GM21576 (cell line): ENCODE measurements around the gene EML4.
"Not testable (repeated sequence)": the region's sequence is repeated elsewhere in the genome, so short reads cannot be mapped to it uniquely, and the experiment has no call there.

Source experiments
- ATAC-seq: cut with Tn5 transposase; IDR thresholded peaks from one replicate; pipeline ENCODE4 v1.9.1; 2021; ENCODE audit warnings: mild to moderate bottlenecking, moderate library complexity; ENCODE audit not compliant: unreplicated experiment

EML4 gene

DNA sequence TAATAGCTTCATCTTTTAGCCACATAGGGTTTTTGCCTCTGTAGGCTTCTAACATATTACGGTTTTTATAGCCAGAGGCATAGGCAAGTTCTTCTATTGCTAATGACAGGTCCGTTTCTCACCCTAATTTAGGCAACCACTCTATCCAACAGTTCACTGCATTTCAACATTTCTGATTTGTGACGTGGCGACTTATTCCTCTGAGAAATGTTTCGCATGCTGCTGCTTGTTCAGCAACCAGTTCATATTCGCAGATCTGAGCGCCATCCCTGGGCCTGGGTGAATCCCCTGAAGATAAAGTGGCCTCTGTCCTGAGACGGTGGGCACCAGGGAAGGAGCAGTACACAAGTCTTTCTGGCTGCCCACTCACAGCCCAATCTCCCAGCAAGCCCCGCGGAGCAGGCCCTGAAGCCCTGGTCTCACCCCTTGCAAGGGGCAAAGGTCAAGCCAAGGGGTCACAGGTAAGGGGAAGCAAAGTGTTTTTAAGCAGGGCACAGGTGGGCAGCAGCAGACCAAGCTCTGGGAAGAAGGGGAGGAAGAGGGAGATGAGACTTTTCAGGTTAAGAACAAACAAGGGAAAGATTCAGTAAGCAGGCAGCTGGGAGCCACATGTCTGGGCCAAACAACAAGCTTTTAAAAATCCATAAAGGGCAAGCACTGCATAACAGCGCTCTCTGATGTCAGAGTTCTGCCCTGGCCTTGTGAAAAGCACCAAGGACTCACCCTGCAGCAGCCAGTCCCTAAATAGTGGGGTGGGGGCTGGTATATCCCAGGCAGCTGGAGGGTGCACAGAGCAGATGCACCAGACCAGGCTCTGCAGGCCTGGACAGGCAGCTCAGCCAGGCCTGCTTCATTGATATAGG lies 202.7 kb downstream of the EML4 start:
- ATAC-seq = no peak

DNA sequence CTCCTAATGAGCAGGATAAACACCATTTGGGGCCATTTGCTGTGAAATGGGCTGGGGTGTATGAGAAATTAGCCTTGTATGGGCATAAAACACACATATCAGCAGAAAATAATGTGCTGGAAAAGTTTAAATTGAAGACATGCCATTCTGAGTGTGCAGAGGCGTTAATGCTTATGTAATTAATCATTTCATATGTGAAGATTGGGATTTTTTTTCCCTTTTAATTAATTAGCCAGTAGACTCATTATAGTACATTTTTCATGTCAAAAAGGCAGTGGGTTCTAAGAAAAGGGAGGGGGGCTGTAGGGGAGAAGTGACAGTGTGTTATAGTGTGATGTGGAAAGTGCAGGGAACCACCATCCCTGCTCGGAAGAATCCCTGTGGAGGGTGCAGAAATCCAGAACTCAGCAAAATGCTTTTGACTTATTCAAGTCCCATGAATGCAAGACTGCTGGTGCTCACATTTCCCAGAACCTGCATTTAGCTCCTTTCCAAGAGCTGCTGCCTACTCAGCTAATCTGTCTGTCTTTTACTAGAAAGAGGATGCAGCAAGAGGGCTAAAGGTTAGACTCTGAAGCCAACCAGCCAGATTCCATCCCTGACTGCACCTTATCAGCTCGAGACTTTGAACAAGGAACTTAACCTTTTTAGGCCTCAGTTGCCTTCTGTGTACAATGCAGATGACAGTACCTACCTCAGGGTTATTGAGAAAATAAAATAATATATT lies 203.5 kb downstream of the EML4 start:
- ATAC-seq = no peak

DNA sequence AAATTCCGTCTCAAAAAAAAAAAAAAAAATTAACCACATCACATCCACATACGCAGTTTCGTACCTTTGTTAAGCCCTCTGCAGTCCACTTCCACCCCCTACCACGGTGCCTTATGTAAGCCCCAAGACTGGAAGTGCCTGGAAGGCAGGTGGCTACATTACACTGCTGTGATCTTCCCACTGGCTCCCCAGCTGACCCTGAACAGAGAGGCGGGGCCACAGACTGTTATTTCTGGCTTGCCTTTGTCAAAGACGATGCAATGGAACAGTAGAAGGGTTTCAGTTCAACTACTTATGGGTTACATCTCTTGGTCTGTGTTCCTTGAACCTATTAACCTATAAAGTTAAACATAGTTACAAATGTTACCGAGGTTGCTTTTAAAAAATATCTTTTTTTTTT lies 207.6 kb downstream of the EML4 start:
- ATAC-seq = no peak

DNA sequence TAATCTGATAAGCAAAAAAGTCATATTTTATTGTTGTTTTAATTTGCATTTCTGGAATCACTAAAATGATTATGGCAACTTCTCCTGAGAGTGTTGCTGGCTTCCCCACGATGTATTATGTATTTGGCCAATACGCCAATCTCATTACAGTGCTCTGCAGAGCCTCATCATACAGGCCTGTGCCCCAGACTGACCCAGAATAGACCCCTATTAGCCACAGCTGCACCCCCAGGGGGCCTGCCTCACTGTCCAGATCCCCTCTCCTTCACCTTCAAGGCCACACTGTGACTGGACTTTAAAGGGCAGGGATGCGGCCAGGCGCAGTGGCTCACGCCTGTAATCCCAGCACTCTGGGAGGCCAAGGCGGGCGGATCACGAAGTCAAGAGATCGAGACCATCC lies 209.3 kb downstream of the EML4 start:
- no peak for ATAC-seq

DNA sequence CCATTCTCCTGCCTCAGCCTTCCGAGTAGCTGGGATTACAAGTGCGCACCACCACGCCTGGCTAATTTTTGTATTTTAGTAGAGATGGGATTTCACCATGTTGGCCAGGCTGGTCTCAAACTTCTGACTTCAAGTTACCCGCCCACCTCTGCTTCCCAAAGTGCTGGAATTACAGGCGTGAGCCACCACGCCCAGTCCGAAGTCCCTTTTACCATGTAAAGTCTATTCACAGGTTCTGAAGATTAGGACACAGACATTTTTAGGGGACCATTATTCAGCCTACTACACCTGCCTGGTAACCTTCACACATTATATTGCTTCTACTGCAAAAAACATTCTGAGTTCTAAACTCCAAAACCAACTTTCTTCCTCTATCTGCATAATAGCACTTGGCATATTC lies 210.9 kb downstream of the EML4 start:
- ATAC-seq = not testable (repeated sequence)

DNA sequence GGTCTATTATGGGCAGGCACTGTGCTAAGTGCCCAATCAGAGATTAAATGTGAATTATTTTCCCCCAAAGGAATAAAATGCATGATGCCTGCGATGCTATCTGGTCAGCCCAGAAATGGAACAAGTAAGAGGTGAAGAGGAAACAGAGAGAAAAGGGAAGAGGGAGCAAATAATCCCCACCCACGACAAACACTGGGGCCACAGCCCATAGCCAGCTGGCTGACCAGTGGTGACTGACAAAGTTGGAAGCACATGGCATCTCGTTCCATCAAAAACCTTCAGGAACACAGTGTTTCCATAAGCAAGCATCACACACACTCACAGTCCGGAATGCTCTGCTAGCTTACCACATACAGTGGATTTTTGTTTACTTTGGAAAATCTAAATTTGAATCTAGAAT lies 213.0 kb downstream of the EML4 start:
- ATAC-seq = no peak
